Islet of Langerhans (tissue), 1 donor: ENCODE measurements around the gene JAM3.
"Not testable (repeated sequence)": the region's sequence is repeated elsewhere in the genome, so short reads cannot be mapped to it uniquely, and the experiment has no call there.

ENCODE experiments used
- FAIRE-seq: peaks from one replicate; lab custom pipeline; 2011; peaks lifted over from hg19 to GRCh38; lab: Jason Lieb, UNC

The JAM3 gene

DNA sequence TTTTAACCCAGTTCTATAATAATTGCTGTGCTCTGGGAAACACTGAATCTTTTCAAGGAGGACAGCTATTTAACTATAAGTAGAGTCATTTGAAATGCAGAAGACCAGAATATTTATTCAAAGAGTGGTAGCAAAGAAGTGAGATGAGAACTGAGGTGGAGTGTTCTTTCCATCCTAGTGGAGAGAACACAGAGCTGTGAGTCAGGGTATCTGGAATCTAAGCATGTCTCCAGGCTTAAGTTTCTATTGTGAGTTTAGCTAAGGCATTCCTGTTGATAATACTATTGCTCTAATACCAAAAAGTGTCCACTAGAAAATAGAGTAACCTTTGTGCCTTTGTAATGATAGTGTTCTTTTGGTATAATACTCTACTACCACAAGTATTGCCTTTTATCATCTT lies 32.4 kb downstream of the JAM3 start:
- no peak for FAIRE-seq

DNA sequence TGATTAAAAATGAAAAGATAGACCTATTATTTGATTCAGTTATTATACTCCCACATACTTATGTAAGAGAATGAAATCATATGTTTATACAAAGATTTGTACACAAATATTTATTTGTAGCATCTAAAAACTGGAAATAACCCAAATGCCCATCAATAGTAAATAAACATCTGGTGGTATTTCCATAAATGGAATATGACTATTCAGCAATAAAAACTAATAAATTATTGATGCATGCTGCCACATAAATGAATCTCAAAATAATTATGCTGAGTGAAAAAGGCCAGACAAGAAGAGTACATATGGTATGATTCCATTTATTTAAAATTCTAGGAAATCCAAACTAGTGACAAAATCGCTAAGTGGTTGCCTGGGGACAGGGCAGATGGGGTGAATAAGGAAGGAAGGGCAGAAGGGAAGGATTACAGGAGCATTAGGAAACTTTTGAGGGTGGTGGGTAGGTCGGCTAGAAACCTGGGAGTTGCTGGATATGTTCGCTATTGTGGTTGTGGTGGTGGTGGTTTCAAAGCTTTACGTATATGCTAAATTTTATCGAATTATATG lies 41.5 kb downstream of the JAM3 start:
- no peak for FAIRE-seq

DNA sequence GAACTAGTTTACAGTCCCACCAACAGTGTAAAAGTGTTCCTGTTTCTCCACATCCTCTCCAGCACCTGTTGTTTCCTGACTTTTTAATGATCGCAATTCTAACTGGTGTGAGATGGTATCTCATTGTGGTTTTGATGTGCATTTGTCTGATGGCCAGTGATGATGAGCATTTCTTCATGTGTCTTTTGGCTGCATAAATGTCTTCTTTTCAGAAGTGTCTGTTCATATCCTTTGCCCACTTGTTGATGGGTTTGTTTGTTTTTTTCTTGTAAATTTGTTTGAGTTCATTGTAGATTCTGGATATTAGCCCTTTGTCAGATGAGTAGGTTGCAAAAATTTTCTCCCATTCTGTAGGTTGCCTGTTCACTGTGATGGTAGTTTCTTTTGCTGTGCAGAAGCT lies 44.9 kb downstream of the JAM3 start:
- FAIRE-seq = not testable (repeated sequence)

DNA sequence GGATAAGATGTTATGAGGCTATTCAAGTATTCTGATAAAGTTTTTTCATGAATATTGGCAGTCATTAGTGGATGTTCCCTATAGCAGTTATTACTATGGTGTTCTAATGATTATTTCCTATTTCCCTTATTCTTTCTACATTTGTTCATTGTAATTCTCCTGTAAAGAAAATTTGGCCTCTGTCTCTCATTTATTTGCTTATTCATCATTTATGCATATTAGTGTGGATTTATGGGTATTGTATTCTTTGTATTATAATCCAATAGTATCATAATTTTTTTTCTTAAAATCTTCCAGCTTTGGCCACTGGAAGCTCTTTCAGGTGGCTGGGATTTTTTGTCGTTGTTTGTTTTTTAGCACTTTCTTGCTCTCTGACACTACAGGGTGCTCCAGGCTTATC lies 47.3 kb downstream of the JAM3 start:
- no peak for FAIRE-seq

DNA sequence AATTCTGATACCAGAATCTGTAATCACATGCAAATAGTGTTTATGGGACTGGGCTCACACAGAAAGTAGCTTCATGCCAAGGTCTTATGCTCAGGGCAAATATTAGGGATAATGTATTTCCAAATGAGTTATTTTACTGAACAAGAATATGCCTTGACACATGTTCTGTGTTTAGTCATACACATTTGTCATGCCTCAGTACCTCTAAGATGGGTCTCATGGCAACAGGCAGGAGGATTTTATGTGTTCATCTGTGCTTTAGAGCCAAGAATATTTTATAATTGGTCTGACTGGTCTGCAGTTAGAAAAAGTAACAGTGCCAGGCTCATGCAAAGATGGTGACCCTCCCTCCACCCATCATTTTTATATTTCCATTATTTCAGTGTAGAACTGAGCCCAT lies 49.1 kb downstream of the JAM3 start:
- FAIRE-seq = peak; percentile 99

DNA sequence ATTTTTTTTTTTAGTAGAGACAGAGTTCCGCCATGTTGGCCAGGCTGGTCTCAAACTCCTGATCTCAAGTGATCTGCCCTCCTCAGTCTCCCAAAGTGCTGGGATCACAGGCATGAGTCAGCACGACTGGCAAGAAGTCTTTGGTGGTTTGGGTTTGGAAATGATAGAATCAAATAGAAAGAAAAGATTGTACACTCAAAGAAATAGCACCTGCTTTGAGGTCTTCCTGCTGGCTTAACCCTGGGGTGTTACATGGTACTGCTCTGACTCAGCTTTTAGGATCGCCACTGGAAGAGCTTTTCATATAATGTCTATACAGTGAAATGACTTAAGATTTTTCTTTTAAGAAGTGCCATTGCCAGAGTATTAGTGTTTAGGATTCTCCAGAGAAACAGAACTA lies 50.2 kb downstream of the JAM3 start:
- FAIRE-seq = no peak

DNA sequence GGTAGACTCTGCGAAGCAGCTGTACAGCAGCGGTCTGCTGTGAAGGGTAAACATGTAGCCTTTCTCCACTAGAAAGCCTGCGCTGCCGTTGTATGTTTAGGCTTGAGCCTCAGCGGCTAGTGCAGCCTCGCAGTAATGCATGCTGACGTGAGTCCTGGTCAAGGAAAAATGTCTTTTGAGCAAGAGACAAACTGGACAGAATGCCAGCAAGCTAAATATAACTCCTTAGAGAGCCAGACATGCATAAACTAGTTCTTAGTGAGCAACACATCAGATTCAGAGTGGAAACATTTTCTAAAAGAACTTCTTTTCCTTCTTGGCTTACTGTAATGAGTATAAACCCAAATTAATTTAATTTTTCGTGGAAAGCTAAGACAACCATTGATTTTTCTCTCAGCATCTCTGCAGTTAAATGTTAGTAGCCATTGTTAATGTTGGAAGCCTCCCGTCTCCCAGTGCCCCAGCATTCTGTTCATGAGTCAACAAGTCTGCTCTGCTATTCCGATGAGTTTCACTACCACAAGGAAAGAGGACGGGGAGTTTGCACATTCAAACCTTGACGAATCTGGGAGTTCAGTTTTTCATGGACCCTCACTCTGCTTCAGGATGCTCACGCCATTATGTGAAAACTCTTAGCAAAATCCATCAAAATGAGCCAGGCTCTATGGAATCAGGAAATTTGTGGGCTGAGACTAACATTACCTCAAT lies 51.4 kb downstream of the JAM3 start:
- FAIRE-seq = peak; percentile 71

DNA sequence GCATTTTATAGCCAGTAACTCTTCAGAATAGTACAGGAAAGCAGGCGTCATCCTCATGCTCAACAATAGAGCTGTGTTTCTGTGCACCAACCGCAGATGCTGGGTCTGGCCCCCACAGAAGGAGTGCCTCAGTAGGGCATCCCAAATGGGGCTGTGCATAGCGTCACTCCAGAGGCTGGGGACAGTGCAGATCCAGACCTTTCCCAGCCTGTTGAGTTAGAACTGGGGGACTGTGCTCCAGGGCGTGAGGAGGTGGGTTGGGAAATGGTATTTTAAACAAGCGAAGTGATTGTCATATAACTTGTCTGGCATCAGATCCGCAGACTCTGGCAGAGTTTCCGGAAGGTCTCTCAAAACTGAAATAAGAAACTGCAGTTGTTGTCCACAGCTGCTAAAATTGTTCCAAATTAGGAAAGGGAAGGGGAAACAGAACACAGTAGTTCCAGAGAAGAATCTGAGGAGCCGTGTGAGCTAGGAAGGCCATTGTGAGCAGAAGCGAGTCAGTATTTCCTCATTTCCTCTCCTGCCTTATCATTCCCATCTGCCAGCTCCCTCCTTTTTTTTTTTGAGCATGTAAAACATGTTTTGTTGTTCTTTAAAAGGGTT lies 52.2 kb downstream of the JAM3 start:
- FAIRE-seq = no peak

DNA sequence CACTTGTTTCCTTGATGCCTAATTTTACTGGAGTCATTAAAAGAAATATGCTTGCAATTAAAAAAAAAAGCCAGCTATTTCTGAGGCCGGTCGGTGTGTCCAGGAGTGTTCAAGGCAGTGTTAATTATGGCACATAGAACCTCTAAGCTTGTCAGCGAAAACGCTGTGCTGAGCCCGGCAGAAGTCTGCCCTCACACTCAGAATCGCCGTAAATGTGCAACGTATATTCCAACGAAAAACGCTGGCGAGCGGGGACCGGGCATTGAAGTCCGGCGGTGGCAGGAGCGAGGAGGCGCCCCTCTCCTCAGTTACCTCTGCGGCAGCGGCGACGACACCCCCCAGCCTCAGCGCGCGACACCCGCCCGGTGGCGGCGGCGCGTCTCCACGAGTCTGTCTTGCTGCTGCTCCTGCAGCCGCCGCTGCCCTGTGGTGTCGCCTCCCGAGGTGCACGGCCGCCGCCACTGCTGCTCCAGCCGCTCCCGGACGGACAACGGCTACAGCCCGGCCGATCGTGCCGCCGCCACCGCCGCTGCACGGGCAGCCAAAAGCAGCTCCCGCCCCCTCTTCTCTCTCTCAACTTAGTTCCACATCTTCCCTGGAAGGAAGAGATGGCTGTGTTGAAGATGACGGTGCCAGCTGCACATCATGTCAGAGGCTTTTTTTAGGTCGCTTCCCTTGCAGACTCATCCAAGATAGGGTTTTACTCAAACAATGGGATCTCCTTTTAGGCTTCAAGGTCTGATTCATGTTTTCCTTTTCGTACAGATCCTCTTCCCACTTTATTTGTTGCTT lies 56.0 kb downstream of the JAM3 start:
- no peak for FAIRE-seq

DNA sequence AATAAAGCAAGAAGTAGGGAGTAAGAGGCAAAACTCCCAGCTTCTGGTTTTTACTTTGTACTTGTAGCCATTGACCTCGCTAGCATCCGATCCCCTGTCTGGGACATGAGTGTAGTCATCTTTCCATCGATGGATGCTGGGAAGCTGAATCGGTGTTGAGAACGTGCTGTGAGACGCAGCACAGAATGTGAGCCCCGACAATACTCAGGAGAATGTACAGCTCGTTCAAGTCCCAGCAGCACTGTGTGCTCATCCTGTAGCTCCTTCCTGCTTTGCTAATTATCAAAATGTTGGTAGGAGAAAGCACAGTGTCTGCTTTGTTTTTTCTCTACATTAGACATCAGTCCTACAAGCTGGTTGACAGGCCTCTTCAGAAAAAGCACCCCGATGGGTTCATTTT lies 56.6 kb downstream of the JAM3 start:
- FAIRE-seq = no peak

DNA sequence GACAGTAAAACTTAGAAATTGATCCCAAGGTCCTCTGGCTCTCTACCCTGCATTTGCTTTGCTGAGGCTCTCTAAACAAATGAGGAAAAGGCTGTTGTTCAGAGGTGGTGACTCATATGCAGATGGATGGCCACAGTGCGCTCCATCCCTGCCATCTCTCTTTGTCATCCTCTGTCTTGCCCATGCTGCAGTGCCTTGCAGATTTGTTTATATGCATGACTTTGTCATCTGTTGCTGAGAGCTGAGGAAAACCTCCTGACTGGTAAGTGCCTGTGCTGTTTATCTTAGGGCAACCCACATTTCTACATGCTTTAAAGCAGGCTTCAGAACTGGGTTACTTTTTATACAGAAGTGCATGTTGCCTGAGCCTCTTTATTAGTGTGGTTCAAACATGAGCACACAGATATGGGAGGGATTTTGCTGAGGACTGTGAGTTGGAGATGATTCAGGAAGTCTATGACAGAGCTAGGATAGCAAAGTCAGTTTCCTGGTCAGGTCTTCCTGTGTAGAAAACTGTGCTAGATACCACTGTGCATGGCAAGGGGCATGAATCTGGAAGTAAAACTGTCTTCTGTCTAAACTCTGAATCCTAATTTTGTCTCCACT lies 57.4 kb downstream of the JAM3 start:
- peak; percentile 94 for FAIRE-seq

DNA sequence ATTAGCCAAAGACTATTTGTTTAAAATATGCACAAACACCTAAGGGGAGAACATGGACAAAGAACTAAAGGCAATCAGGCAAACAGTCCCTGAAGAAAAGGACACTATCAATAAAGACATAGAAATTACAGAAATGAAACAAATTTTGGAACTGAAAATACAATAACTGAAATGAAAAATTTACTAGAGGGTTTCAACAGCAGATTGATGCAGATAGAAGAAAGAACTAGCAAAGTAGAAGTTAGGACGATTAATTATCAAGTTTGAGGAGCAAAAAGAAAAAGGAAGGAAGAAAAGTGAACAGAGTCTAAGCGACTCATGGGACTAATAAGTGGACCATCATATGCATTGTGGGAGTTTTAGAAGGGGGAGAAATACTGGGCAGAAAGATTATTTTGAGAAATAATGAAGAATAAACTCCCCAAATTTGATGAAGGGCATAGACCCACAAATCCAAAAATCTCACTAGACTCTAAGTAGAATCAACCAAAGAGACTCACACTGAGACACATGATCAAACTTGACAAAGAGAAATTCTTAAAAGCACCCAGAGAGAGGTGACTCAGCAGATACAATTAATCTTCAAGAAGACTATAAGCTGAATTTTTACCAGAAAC lies 62.9 kb downstream of the JAM3 start:
- FAIRE-seq = no peak

DNA sequence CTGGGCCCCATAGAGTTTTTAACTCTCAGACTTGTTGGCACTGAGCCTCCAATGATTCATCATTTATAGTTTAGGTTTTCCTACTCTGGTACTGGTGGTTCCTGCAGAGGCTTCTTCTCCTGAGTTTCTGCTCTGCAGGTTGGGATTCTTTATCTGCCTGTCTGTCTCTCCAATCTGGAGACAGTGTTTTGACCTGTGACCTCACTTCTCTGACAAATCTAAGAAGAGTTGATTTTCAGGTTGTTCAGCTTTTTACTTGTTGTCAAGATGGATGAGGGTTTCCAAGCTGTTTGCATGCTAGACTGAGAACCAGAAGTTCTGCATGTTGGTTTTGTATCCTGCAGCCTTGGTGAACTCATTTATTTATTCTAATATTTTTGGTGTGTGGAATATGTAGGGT lies 63.9 kb downstream of the JAM3 start:
- no peak for FAIRE-seq

DNA sequence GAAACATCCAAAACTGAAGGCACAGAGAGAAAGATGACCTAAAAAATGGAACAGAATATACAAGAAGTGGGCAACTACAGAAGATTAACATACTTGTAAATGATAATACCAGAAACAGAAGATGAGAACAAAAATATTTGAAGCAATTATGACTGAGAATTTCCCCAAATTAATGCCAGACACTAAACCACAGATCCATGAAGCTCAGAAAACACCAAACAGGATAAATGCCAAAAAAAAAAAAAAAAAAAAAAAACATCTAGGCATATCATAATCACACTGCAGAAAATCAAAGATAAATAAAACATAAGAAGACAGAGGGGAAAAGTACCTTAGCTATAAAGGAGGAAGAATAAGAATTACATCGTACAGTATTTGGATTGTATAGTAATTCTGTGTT lies 65.3 kb downstream of the JAM3 start:
- no peak for FAIRE-seq

DNA sequence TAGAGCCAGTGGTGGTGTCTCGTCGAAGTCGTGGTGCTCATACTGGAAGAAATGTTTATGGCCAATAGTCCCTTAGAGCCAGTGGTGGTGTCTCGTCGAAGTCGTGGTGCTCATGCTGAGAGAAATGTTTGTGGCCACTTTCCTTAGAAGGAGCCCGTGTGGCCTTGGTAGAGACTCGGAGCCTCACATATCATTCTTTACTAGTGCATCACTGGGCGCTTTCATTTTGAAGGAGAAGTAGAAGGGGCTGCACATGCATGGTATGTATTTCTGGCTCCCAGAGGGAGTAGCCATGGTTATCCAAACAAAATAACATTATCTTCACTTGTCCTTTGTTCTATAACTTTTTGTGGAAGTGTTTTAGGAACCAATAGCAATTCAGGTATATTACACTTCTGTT lies 69.5 kb downstream of the JAM3 start:
- FAIRE-seq = no peak

DNA sequence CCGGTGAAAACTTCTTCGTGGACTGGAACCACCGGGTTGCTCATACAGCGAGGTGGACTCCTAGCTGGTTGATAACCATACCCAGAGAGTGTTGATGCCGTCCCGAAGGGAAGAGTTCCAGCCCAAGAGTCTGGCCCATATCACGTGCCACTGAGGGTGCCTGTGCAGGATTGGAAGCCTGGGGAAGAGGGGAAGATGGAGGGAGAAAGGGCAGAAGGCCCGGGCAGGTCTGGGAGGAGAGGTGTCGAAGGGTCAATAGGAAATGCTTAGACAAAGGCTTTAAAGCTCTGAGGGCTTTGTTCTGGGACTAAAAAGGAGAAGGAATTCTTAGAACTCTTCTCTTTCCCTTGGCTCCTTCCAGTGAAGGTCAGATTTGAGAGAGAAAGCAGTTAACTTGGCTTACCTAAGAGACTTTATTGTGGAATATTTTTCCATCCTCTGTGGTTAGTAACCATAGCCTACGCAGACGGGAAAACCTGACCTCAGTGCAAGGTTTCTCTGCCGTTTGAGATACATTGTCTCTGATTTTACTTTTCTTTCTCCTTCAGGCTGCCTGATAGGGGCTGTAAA lies 70.5 kb downstream of the JAM3 start:
- no peak for FAIRE-seq

DNA sequence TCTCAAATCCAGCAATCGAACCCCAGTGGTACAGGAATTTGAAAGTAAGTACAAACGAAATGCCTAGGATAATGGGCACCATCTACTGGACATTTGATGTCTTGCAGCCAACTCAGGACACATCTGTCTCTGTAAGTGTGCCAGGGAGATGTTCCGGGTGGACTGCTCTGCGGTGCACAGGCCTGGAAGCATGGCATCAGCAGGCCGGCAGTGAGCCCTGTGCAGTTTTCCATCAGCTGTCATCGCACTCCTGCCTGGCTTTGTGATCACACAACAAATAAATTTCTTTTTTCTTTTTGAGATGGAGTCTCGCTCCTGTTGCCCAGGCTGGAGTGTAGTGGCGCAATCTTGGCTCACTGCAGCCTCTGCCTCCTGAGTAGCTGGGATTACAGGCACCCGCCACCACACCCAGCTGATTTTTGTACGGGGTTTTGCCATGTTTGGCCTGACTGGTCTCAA lies 71.0 kb downstream of the JAM3 start:
- FAIRE-seq = peak; percentile 72

DNA sequence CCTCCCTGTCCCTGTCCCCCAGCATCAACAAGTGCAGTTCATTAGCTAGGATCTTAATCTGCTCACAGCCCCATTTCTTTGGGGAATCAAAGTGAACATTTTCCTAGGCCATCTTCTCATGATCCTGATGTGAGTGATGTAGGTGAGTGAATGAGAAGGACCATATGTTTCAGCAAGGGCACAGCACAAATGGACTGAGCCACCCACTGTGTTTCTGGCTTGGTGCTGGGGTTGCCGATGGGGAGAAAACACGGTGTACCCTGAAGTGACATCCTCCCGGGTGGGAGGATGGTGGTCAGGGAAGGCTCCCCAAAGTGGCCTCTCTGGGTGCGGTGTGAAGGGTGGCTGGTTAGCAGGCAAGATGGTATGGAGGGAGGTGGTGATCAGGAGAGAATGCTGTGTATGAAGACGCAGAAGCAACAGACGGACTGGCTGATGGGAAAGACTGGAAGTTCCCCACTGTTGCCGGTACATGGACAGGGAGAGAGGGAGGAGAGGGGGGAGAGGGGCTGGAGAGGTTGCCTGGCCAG lies 72.2 kb downstream of the JAM3 start:
- FAIRE-seq = no peak

DNA sequence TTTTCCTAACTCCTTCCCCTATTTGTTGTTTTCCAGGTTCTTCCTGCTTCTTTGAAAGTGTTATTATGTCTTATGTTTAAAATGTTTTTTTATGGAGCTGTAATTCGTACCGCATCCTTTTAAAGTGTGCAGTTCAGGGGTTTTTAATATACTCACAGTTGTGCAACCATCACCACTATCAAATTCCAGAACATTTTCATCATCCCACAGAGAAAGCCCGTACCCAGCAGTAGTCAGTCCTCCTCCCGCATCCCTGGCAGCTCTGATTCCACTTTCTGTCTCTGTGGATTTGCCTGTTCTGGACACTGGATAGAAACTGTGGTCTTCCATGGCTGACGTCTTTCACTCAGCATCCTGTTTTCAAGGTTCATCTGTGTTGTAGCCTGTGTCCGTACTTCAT lies 73.7 kb downstream of the JAM3 start:
- no peak for FAIRE-seq

DNA sequence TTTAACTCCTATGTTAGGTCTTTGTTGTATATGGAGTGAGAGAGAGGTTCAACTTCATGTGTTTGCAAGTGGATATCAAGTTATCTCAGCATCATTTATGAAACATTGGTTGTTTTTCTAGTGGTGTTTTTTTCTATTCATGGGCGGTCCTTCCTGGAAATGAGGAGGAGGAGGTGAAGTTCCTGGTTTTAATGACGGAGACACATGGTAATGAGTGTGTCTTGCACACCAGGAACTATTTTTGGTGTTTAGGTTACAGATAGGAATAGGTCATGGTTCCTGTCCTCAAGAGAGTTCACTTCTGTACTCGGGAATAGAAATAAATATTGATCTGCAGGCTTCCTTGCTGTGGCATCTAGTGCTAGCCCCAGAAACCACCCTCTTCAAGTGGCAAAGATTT lies 74.9 kb downstream of the JAM3 start:
- no peak for FAIRE-seq

DNA sequence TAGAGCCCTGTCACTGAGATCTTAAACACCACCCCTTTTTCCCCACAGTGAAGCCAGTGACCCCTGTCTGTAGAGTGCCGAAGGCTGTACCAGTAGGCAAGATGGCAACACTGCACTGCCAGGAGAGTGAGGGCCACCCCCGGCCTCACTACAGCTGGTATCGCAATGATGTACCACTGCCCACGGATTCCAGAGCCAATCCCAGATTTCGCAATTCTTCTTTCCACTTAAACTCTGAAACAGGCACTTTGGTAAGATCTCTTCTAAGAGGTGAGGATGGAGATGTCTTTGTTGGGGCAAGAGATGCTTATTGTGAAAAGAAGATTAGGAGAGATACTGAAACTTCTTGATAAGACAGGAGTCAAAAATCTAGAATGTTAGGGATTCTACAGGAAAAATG lies 75.9 kb downstream of the JAM3 start:
- FAIRE-seq = no peak

DNA sequence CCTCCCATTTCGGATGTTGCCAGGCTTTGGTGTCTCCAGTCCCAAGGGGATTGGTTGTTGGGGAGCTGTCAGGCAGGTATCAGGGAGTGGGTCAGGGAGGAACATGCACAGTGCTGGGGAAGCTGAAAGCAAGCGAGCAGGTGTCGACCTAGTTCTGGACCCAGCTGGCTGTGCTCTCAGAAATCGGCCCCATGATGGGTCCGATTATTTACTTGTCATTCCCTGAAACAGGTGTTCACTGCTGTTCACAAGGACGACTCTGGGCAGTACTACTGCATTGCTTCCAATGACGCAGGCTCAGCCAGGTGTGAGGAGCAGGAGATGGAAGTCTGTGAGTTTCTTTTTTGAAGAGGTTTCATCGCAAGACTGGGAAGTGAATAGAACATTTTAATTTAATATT lies 76.8 kb downstream of the JAM3 start:
- no peak for FAIRE-seq
